GM12864 (cell line): ENCODE measurements around the gene TTC1.

Experiments used
- DNase-seq: peaks from one replicate; pipeline ENCODE4 v3.0.0-alpha.2; 2011; ENCODE audit warnings: low read depth
- H3K4me3 ChIP-seq: 2 replicates; pipeline ENCODE4 v1.5.1; 2011; ENCODE audit warnings: mild to moderate bottlenecking, low read depth, low read length, control low read depth
- TF ChIP-seq, protein P1 (sequence below): IDR thresholded peaks from 2 replicates; pipeline ENCODE4 v1.5.1; 2011; ENCODE audit warnings: low read depth, mild to moderate bottlenecking, moderate library complexity, low read length, control low read depth, inconsistent platforms; ENCODE audit errors: missing control alignments

The TTC1 gene

DNA sequence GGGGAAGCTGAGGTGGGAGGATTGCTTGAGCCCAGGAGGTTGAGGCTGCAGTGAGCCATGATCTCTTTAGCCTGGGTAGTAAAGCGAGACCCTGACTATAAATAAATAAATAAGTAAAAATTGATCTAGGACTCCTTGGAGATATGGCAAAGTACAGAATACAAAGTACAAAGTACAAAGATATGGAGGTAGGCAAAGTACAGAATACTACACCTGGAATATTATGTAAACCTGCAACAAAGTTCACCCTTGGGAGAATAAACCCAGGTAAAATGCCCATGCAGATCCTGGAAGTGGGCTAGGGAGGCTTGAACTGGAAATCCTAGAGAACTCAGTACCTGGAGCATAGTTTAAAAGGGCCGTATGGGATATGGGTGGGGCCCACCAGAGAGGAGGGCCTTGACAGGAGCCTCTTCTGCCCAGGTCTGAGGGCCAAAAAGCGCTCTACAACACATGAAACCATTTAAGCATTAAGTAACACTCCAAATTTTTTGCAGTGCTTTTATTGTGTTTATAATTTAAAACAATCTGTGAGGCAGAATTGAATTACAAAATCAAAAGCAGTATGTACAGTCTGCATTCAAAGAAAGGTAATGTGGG, 20.7 kb downstream of the TTC1 start:
- DNase-seq: no peak
- TF ChIP-seq, protein P1, sequence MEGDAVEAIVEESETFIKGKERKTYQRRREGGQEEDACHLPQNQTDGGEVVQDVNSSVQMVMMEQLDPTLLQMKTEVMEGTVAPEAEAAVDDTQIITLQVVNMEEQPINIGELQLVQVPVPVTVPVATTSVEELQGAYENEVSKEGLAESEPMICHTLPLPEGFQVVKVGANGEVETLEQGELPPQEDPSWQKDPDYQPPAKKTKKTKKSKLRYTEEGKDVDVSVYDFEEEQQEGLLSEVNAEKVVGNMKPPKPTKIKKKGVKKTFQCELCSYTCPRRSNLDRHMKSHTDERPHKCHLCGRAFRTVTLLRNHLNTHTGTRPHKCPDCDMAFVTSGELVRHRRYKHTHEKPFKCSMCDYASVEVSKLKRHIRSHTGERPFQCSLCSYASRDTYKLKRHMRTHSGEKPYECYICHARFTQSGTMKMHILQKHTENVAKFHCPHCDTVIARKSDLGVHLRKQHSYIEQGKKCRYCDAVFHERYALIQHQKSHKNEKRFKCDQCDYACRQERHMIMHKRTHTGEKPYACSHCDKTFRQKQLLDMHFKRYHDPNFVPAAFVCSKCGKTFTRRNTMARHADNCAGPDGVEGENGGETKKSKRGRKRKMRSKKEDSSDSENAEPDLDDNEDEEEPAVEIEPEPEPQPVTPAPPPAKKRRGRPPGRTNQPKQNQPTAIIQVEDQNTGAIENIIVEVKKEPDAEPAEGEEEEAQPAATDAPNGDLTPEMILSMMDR: no peak
- no peak overlapping the region for H3K4me3 ChIP-seq

DNA sequence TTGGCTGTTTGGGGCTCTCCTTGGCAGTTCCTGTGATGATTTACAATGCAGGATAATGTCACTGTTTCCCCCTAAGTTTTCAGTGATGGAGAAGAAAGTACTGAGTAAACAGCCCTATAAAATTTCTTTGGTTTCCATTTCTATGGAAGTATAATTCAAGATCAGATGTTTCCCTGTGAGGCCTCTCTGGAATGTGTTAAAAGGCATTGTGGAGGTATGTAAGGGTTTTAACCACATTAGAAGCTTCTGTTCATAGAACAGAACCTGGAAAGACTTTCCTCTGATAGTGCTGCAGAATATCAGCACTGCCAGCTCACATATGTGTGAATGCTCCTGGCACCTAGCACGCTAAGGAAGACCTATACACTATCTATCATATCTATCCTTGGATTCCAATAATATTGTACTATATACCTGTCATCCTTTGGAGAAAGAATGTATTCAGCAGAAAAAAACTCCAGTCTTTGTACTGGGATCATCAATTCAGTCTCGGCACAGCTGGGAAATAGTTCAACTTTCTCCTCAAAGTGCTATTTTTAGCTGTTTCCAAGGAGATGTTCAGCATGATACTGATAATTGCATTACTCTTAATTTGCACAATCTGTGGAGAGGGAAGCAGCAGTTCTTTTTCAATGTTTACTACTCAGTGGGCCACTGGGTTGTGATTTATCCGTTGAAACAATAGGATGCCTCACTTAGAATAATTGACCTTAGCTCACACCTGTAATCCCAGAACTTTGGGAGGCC, 21.9 kb downstream of the TTC1 start:
- no peak overlapping the region for H3K4me3 ChIP-seq
- no peak for DNase-seq

DNA sequence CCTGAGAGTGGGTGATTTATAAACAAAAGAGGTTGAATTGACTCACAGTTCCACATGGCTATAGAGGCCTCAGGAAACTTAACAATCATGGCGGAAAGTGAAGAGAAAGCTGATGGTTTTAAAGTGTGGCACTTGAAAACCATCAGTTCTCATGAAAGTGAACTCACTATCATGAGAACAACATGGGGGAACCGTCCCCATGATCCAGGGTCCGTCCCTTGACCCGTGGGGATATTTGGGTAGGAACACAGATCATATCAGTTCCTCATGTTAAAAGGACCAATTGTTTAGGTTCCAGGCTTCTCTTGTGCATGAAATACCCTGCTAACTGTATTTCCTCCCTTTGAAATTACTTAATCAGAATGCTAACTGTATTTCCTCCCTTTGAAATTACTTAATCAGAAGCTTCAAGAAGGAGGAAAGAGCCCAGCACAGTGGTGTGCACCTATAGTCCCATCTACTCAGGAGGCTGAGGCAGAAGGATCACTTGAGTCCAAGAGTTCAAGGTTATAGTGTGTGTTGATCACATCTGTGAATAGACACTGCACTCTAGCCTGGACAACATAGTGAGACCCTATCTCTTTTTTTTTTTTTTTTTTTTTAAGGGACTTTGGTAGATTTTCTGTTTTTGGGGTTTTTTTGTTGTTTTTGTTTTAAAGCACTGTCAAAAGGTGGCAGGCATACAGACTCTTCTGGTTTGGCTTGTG, 24.8 kb downstream of the TTC1 start:
- no peak overlapping the region for H3K4me3 ChIP-seq
- DNase-seq: no peak
- TF ChIP-seq, protein P1: no peak

More for the DNA sequence above, 21.9 kb downstream of the TTC1 start:
- TF ChIP-seq, protein P1: no peak

DNA sequence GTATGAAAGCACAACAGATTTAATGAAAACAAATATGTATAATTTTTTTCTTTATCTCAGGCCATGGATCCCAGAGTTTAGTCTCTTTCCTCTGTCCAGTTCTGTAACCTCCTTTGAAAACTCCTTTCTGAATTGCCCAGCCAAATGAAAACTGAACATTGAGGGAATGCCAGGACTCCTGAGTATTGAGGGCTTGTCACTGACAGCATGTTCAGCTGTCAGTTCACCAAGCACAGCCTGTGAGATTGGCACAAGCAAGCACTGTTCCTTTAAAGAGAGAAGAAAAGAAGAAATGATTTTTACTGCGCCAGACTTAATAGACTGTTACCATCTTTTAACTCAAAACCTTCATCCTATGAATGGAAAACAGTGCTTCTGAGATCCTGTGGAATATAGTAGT, 27.3 kb downstream of the TTC1 start:
- TF ChIP-seq, protein P1: no peak
- no peak for DNase-seq
- H3K4me3 ChIP-seq: no peak overlapping the region

DNA sequence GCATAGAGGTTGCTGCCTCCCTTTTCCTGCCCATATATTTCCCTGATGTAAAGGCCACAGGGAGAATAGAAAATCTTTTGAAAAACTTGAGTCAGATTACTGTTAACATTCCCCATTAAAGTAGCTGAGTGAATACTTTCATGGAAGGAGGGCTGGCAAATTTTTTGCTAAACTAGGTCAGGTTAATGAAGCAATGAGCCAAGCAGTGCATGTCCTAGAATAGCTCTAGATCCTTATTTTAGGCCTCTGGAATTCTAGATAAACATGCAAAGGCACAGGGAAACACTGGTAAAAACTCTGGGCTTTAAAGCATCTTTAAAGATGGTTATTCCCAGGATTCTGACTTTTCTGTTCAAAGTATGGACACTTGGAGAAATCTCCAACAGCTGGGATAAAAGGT, 27.9 kb downstream of the TTC1 start:
- TF ChIP-seq, protein P1: no peak
- H3K4me3 ChIP-seq: no peak overlapping the region
- DNase-seq: no peak

DNA sequence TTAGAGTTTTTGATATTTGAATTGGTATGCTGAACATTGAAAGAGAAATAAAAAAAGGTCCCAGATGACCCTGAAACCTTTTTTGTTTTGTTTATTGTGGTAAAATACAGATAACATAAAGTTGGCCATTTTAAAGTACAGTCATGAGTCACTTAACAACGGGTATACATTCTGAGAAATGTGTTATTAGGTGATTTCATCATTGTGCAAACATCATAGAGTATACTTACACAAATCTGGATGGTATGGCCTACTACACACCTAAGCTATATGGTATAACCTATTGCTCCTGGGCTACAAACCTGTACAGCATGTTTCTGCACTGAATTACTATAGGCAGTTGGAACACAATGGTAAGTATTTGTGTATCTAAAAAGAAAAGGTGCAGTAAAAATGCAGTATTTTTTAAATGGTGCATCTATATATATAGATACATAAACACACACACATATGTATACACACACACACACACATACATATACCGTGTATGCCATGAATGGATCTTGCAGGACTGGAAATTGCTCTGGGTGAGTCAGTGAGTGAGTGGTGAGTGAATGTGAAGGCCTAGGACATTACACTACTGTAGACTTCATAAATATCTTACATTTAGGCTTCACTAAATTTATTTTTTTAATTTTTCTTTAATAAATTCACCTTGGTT, 31.0 kb downstream of the TTC1 start:
- TF ChIP-seq, protein P1: no peak
- H3K4me3 ChIP-seq: no peak overlapping the region
- no peak for DNase-seq
